A204.1 (cell line): ENCODE data around the gene DNMT3A.

Experiments
- FAIRE-seq: peaks from 2 replicates; lab custom pipeline; 2012; peaks lifted over from hg19 to GRCh38; lab: Jason Lieb, UNC

Gene DNMT3A

DNA sequence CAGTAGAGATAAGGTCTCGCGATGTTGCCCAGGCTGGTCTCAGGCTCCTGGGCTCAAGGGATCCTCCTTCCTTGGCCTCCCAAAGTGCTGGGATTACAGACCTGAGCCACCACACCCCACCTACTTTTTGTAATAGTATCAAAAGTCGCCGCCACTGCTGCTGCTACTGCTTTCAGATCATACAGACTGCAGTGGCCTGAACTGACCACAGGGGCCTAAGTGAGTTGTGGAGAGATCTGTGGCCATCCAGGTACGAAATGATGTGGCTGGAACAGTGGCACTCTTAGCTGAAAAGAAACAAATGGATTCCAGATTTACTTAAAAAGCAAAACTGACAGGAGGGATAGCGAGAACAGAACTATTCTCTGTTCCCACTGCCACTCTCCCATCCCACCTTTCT, 140.5 kb downstream of the DNMT3A start:
- no peak for FAIRE-seq

DNA sequence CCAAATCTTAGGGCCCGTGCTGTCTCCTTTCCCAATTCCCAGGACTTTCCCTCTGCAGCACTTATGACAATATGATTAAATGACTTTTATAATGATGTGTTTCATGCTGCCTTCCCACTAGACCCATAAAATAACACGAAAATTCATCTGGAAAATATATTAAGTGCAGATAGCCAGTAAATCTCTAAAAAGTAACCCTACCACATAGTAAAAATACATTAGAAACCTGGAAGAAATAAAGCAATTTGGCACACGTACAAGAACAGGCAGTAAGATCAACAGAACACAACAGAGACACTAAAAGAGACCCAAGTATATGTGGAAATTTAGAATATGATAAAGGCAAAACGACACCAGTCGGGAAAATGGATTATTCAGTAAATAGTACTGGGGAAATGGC, 143.1 kb downstream of the DNMT3A start:
- no peak for FAIRE-seq

DNA sequence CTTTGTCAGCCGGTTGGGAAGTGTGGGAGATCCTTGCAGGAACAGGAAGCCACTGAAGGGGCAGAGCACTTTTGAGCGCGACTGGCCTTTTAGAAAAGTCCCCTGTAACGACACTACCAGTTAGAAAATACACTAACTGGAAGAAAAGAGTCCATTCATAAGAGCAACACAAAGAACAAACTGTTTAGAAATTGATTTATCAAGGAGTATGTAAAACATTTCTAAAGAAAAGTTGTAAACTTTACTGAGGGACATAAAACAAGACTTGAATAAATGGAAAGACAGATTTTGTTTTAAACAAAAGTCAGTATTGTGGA, 143.6 kb downstream of the DNMT3A start:
- FAIRE-seq: no peak

DNA sequence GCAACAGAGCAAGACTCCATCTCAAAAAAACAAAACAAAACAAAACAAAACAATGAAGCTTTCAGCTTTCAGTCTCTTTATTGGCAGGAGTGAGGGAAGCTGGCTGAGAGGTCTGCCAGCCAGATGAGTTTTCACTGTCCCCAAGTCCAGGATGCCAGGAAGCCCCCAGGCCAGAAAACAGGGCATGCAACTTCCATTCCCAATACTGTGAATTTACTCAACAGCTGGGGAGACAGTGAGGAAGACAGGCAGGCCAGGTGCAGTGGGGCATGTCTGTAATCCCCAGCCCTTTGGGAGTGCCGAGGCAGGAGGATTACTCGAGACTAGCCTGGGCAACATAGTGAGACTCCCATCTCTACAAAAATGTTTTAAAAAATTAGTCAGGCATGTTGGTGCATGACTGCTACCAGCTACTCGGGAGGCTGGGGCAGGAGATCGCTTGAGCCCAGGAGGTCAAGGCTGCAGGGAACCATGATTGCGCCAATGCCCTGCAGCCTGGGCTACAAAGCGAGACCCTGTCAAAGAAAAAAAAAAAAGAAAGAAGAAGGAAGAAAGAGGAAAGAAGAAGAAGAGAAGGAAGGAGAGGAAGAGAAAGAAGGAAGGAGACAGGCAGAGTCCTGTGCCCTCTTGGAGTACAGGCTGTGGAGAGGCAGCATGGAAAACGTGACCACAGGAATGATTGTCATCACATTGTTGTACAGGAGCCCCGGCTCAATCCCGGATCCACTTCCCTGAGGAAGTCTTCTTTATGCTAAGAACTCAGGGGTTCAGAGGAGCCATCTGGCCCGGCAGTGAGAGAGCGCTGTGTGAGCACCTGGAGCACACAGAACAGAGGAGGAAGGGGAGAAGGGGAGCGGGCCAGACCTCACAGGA, 144.2 kb downstream of the DNMT3A start:
- FAIRE-seq: no peak

- FAIRE-seq: no peak
These were observed 147.1 kb downstream of the DNMT3A start for GRCh38 chr2:25194576-25195122.

DNA sequence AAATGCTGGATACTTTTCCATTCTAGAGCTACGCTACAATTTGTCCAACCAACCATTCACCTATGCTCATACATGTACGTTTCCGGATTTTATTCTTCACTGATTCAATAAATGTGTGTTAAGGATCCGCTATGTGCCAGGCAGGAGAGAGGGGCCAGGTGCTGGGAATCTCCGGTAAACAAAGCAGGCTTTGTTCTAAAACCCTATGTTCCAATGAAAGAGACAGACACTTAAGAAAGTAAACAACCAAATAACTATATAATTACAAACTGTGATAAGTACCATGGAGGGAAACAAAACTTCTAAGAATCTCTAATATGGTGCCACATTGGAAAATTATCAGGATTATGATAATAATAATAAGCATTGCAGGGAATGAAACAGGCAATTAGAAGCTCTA, 151.2 kb downstream of the DNMT3A start:
- FAIRE-seq: no peak

- FAIRE-seq: no peak
These were observed 153.3 kb downstream of the DNMT3A start for GRCh38 chr2:25188405-25188804.

DNA sequence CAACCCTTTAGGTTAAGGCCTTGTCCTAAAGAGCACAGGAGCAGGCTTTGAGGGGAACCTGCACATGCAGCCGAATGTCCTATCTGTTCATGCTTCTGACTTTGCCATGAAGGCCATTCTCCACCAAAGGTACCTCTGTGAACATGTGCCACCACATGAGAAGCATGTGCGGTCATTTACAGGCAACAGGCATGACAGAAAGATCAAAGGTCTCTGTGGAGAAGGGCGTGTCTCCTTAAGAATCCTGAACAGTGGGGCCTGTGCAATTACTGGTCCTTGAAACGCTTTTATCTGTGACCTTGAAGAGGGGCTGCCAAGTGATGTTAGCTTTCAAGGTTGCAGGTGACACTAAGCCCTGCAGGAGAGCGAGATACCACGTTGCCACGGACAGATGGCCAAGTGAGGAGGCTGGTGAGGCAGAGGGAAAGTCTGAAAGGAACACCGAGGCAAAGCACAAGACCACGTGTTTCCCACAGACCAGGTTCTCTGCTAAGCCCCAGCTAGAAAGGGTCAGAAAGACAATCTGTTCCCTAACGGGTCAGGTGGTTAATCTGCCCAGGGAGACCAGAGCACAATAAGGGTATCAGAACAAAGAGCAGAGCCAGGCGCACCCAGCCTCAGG, 153.9 kb downstream of the DNMT3A start:
- no peak for FAIRE-seq

GRCh38 chr2:25184254-25184653, 157.5 kb downstream of the DNMT3A start:
- no peak for FAIRE-seq

GRCh38 chr2:25178976-25179375, 162.7 kb downstream of the DNMT3A start:
- no peak for FAIRE-seq
